Renal cortex interstitium (tissue), 11 donors: ENCODE results near the gene TSPAN17. TPM values are rescaled to one million over a fixed set of nuclear protein-coding genes. Genes with fewer than 3 reads are reported as not detected.

Experiments
- DNase-seq, 11 donors: peaks; one replicate each; pipeline ENCODE4 v3.0.0-alpha.2; 2013; ENCODE audit warnings: low read depth in 9 of 11, low spot score in 4 of 11; ENCODE audit errors: extremely low read depth in 1 of 11
- polyA plus RNA-seq, 3 donors: library from polyadenylated mRNA; unstranded; fragments of 120-200 nt; gene quantifications; one replicate each; pipeline ENCODE4 v1.2.1, GENCODE V29; 2013; ENCODE audit not compliant: insufficient read length in 3 of 3

Gene TSPAN17
- polyA plus RNA-seq, 3 donors: 27.7 to 36.1 (median 32.8) TPM

DNA sequence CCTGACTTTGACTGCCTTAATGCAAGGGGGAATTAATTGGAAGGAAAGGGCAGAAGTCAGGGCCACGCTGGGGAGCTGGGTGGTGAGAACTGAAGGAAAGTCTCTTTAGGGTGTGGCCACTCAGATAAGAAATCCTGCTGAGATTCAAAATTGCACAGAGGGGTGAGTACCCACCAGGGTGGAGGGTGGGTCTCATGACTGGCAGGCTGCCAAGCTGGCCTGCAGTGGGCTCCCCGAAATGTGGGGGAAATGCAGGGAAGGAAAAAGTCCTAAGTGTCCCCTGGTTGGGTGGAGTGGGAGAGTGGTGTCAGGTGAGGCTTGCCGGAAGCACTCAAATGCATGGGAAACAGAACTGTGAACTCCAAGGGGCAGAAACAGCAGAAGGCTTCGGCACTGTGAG is 24.1 kb downstream of the TSPAN17 start:
- DNase-seq: no peak

DNA sequence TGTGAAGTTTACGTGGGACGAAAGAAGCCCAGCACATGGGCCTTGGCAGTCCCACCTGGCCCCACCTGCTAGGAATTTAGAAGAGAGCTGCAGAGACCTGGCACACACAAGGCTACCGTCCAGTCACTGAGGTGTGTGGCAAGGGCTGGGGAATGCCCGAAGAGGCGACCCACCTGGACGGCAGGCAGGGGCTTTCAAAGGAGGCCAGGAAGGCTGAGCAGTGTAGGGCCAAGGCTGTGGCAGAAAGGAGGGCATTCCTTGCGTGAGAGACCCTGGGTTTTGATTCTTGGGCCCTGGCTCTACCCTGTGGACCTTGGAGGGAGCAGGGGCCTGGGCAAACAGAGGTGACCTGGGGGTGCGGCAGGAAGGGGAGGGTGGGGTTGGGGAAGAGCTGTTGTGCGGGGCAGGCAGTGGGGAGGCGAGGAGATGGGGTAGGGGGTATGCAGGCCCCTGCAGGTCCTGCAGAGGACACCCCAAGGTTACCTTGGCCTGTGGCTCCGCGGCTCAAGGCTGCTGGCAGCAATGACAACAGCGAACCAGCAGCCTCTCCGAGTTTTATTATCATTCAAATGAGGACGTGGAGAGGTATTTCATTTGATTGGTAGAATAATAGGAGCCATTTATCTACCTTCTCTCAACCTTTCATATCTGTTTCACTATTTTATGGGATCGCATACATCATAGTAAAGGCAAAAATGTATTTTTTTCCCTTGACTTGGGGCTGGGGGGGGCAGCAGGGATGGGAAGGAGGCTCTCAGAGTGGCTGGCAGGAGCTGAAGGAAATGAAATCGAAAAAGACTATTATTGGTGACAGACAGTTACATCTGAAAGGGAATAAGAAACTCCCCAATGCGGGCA is 24.8 kb downstream of the TSPAN17 start:
- DNase-seq: no peak

GRCh38 chr5:176673651-176674583 is 26.6 kb downstream of the TSPAN17 start:
- DNase-seq: no peak

GRCh38 chr5:176674799-176675198 is 27.5 kb downstream of the TSPAN17 start:
- no peak for DNase-seq

DNA sequence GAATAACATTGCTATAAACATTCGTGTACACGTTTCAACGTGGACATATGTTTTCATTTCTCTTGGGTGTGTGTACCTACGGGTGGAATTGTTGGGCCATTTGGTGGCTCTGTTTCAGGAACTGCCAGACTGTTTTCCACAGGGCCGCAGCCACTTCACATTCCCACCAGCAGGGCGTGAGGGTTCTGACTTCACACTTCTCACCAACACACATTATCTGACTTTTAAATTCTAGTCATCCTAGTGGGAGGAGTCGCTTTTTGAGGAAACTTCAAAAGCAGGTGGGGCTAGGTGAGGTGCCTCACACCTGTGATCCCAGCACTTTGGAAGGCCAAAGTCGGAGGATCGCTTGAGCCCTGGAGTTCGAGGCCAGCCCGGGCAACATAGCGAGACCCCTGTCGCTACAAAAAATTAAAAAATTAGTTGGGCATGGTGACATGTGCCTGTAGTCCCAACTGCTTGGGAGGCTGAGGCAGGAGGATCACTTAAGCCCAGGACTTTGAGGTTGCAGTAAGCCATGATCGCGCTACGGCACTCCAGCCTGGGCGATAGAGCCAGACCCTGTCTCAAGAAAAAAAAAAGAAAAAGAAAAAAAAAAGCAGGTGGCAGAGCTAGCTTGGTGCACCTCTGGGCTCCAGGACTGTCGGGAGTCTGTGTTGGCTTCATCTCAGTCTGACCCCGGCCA is 28.5 kb downstream of the TSPAN17 start:
- DNase-seq: no peak

- no peak for DNase-seq
These were observed 29.1 kb downstream of the TSPAN17 start for GRCh38 chr5:176676361-176676824.

- no peak for DNase-seq
These were observed 30.1 kb downstream of the TSPAN17 start for GRCh38 chr5:176677209-176677939.

- no peak for DNase-seq
These were observed 31.3 kb downstream of the TSPAN17 start for GRCh38 chr5:176678584-176678983.

DNA sequence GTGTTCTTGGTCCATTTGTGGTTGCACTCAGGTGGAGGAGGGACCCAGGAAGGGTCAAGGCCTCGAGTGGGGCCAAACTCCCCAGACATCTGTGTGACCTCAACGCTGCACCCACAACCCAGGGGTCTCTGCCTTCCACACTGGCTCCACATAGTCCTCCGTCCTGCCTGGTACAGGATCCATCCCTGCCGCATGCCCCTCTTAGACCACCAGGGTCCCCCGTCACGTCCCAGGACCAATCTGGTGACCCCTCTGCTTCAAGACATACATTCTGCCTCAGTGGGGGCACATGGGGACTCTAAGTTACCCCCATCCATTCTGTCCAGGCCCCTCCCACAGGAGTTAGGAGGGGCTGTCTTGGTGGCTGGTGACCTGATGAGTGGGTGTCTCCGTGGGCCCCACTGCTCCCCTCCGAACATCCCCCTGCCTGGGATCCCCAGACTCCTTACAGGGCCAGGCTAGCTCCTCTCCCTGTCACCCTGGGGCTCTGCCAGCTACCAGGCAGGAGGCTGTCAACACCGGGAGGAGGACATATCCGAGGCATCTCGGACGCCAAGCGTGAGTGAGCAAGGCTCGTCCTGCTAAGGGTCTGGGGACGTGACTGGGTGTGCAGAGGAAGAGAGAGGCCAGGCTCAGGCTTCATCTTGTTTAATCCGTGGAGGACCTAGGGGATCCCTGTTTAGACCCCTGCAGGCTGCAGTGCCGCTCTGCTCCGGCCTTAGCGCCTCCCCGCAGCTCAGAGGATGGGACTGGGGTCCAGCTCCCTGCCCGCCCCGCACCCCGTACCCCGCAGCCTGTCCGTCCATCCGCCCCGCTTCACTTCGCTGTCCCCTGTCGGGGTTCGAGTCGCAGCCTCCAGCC is 32.3 kb downstream of the TSPAN17 start:
- DNase-seq: no peak

GRCh38 chr5:176680226-176680563 is 32.9 kb downstream of the TSPAN17 start:
- no peak for DNase-seq

GRCh38 chr5:176682016-176682531 is 34.8 kb downstream of the TSPAN17 start:
- no peak for DNase-seq

GRCh38 chr5:176685010-176685409 is 37.7 kb downstream of the TSPAN17 start:
- DNase-seq: no peak

DNA sequence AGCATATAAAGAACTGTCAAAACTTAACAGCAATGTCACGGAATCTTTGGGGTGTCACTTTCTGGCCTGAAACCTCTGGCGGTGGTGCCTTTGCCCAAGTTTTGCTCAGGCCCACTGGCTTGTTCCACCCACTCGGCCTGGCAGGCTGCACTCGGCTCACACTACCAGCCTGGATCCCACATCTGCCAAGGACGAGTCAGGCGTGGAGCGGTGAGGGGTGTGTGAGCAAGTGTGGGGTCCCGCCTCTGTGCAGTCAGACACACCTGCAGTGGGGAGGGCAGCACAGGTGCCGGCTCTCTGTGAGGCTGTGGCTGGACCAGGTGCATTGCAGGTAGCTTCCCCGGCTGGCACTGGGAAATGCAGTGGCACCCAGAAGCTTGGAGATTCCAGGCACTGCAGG is 40.0 kb downstream of the TSPAN17 start:
- DNase-seq: no peak

DNA sequence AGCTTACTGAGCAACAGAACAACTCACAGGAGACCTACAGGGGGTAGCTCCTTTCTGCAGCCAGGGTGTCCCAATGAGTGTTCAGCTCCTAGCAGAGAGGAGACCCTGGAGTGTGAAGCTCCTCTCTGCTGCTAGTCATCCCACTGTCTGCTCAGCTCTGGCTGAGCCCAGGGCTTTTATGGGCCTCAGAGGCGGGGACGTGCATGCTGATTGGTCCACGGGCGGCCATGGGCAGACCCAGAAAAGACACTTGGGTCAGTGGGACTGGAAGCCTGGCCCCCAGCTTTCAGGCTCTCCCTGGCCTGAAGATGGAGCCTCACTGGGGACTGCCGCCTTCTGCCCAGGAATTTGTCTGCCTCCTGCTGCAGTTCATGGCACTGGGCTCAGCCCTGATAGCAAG is 40.6 kb downstream of the TSPAN17 start:
- DNase-seq: no peak

DNA sequence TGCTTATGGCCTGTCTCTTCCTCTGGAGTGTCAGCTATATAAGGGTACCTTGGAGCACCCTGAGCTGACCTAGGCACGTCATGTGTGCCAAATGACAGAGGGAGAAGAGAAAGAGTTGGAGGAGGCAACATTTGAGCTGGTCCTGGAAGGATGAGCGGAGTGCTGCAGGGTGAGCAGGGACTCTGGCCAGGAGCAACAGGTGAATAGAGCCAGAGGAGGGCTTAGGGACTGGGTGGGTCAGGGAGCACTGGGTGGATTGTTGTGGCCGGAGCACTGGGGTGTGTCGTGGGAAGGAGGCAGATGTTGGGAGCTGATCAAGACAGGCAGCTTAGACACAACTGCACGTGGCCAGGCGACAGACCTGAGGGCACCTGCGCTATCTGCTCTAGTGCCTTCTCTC is 43.6 kb downstream of the TSPAN17 start:
- DNase-seq: no peak

GRCh38 chr5:176691524-176691923 is 44.2 kb downstream of the TSPAN17 start:
- DNase-seq: no peak

GRCh38 chr5:176692326-176692725 is 45.0 kb downstream of the TSPAN17 start:
- no peak for DNase-seq
